ENCODE results near the gene ETV6.

ETV6 gene

DNA sequence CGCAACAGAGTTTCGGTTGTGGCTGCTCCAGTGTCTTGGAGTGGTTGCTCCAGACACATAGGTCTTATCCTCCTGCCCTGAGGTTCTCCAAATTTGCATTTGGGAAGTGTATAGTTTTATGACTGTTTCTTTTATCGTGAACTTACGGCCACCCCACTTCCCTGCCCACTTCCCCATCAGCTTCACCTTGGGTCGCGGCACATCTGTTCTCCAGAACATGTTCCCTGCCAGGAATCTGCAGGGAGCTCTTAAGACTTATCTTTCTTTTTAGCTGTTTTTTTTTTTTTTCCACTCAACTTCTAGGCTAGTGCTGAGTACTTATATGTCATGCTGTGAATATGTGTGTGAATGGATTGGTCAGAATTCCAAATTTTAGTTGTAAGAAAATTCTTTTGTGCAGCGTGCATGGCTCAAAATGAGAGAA is 75.4 kb downstream of the ETV6 start:
- no peak for DNase-seq (ENCODE audit: low spot score)

DNA sequence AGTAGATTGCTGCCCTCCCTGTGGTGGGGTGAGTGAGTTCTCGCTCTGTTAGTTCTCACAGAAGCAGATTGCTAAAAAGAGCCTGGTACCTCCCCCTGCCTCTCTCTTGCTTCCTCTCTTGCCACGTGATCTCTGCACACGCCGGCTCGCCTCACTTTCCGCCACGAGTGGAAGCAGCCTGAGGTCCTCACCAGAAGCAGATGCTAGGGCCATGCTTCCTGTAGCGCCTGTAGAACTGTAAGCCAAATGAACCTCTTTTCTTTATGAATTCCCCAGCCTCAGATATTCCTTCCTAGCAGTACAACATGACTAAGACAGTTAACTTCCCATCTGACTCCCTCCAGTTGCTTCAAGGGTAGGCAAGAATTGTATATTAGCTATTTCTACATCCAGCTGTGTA is 76.2 kb downstream of the ETV6 start:
- TF ChIP-seq, protein P1, sequence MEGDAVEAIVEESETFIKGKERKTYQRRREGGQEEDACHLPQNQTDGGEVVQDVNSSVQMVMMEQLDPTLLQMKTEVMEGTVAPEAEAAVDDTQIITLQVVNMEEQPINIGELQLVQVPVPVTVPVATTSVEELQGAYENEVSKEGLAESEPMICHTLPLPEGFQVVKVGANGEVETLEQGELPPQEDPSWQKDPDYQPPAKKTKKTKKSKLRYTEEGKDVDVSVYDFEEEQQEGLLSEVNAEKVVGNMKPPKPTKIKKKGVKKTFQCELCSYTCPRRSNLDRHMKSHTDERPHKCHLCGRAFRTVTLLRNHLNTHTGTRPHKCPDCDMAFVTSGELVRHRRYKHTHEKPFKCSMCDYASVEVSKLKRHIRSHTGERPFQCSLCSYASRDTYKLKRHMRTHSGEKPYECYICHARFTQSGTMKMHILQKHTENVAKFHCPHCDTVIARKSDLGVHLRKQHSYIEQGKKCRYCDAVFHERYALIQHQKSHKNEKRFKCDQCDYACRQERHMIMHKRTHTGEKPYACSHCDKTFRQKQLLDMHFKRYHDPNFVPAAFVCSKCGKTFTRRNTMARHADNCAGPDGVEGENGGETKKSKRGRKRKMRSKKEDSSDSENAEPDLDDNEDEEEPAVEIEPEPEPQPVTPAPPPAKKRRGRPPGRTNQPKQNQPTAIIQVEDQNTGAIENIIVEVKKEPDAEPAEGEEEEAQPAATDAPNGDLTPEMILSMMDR (IDR thresholded peaks at IDR 0.05; ENCODE audit: extremely low read depth, missing control alignments) = no peak
- DNase-seq (ENCODE audit: low spot score) = no peak

More for the DNA sequence above, 75.4 kb downstream of the ETV6 start:
- TF ChIP-seq, protein P1 (IDR thresholded peaks at IDR 0.05; ENCODE audit: extremely low read depth, missing control alignments) = no peak

DNA sequence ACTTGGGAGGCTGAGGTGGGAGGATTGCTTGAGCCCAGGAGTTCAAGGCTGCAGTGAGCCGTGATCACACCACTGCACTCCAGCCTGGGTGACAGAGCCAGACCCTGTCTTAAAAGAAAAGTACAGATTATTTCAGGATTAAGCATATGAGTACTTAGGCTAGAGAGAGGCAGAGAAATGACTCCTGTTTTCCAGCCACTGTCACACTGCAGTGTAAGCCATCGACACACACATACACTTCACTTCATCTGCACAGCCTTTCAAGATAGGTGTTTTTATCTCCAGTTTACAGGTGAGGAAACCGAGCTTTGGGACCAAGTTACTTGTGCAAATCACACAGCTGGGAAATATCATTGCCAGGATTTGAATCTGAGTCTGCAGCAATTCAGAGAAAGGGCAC is 77.2 kb downstream of the ETV6 start:
- TF ChIP-seq, protein P1 (IDR thresholded peaks at IDR 0.05; ENCODE audit: extremely low read depth, missing control alignments) = no peak
- DNase-seq (ENCODE audit: low spot score) = no peak

DNA sequence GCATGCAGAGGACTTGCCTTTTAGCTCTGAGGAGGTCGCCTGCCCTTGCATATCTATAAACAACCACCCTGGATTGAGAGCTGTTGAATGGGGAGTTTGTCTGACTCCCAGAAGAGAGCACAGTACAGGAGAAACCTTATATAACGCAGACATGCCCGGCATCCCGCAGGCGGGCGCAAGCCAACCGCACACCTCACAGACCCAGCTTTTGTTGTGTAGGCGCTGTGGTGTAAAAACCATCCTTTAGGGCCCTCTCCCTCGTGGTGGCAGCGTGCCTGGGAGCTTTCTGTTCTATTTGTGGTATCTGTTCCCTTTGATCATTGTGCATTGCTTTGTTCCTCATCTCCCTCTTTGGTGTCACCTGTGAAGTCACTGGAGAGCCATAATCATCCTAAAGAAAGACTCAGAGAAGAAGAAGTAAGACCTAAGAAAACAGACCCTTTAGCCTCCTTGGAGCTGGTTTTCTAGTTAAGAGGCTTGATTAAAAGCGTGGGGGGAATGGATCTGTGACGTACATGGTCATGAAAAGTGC is 77.7 kb downstream of the ETV6 start:
- DNase-seq (ENCODE audit: low spot score) = no peak
- TF ChIP-seq, protein P1 (IDR thresholded peaks at IDR 0.05; ENCODE audit: extremely low read depth, missing control alignments) = no peak

DNA sequence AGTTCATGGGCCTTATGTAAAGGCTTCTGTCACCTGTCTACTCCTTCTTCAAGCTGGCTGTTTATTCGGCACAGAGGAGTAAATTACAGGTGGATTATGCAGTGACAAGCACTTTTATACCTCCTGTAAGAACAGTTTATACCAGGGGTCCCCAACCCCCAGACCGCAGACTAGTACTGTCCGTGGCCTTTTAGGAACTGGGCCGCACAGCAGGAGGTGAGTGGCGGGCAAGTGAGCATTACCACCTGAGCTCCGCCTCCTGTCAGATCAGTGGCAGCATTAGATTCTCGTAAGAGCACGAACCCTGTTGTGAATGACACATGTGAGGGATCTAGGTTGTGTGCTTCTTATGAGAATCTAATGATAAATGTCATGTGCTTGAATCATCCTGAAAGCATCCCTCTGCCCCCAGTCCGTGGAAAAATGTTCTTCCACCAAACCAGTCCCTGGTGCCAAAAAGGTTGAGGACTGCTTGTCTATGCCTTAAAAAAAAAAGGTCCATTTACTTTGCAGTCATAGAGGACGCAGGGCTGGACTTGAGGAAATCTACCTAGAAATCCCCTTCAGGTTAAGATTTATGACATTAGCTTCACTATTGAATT is 78.8 kb downstream of the ETV6 start:
- no peak for DNase-seq (ENCODE audit: low spot score)
- TF ChIP-seq, protein P1 (IDR thresholded peaks at IDR 0.05; ENCODE audit: extremely low read depth, missing control alignments) = no peak

DNA sequence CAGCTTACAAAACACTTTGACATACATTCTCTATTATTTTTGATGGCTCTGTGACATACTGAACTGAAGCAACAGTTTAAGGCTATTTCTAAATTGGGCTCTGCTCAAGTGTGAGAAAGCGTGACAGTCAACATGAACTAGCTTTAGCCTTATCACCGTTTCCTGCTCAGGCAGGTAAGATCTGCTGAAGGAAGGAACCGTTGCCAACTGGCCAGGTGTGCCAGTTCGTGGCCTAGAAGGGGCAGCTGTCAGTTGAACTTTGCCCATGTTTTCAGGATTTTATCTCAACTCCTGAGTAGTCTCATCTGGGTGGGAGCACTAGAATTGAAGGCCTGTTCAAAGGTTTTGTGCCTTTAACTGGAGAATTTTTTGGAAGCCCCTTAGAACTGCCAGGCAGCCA is 79.5 kb downstream of the ETV6 start:
- DNase-seq (ENCODE audit: low spot score) = no peak
- TF ChIP-seq, protein P1 (IDR thresholded peaks at IDR 0.05; ENCODE audit: extremely low read depth, missing control alignments) = no peak

DNA sequence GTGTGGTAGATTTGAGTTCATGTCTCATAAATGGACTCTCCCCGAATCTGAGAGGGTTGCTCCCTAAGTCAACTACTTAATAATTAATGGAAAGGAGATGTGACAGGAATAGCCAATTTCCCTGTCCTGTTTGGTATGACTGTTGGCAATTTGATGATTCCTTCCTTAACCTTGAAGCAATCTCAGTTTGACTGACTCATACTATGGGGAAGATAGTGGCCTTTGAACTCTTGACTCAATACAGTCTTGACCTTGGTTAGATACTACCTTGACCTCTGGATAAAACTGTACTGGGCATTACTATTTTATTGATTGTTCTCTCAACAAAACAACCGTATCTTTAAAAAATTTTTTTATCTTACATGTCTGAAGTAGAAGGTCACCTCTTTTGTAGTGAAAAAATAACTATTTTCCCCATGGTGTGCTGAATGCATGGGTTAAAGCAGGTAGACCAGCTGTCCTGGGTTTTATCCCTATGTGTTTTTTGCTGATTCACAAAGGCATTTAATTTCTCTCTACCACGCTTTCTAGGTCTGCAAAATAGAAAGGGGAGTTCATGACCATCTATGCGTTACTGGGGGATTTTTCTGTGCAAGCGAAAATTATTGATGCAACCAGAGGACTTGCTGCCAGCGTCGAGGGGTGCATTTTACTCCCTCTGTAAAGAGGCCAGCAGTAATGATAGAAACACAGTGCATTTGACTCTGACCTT is 80.1 kb downstream of the ETV6 start:
- no peak for DNase-seq (ENCODE audit: low spot score)
- TF ChIP-seq, protein P1 (IDR thresholded peaks at IDR 0.05; ENCODE audit: extremely low read depth, missing control alignments) = no peak
